Lower leg skin (tissue), 3 donors: ENCODE results near the gene RAP1GDS1.

Experiments
- POLR2A ChIP-seq, 2 donors: fragments of 450-650 bp; IDR thresholded peaks; one replicate each; pipeline ENCODE4 v1.6.1; 2016 to 2017; ENCODE audit warnings: antibody characterized with exemption in 2 of 2, mild to moderate bottlenecking in 1 of 2, moderate library complexity in 1 of 2
- TF ChIP-seq, protein P1 (sequence below), 3 donors: fragments of 450-650 bp; IDR thresholded peaks; one replicate each; pipeline ENCODE4 v1.5.1; 2016; ENCODE audit warnings: antibody characterized with exemption in 3 of 3, mild to moderate bottlenecking in 3 of 3, moderate library complexity in 2 of 3

DNA sequence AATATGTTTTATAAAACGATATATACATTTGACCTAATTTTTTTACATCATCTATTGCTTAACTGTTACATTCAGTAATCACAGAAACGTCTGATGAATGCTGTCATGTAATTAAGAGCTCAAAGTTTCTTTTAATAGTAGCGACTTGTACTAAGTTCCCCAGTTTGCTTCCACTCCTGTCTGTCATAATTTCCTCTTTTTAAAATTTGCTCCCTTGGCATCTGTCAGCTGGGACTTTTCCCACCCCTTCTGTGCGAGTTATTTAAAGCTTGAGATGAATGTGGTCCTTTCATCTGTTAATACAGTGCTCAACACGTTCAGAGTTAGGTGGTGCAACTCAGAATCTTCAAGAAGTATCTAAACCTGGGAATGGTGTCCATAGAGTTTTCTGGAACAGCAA lies 1.2 kb downstream of the RAP1GDS1 start:
- TF ChIP-seq, protein P1, sequence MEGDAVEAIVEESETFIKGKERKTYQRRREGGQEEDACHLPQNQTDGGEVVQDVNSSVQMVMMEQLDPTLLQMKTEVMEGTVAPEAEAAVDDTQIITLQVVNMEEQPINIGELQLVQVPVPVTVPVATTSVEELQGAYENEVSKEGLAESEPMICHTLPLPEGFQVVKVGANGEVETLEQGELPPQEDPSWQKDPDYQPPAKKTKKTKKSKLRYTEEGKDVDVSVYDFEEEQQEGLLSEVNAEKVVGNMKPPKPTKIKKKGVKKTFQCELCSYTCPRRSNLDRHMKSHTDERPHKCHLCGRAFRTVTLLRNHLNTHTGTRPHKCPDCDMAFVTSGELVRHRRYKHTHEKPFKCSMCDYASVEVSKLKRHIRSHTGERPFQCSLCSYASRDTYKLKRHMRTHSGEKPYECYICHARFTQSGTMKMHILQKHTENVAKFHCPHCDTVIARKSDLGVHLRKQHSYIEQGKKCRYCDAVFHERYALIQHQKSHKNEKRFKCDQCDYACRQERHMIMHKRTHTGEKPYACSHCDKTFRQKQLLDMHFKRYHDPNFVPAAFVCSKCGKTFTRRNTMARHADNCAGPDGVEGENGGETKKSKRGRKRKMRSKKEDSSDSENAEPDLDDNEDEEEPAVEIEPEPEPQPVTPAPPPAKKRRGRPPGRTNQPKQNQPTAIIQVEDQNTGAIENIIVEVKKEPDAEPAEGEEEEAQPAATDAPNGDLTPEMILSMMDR (IDR thresholded peaks at IDR 0.05): no peak
- TF ChIP-seq POLR2A (IDR thresholded peaks at IDR 0.05): no peak
